Measurements from ENCODE around the gene DIP2A. TPM values are rescaled to one million over a fixed set of nuclear protein-coding genes. Genes with fewer than 3 reads are reported as not detected.
A peak's percentile ranks its signal among the peaks of the same experiment; 100 is the strongest.

The DIP2A gene
- total and polyA plus RNA-seq, 7 donors = 7.3 to 12.2 (median 11.0) TPM

DNA sequence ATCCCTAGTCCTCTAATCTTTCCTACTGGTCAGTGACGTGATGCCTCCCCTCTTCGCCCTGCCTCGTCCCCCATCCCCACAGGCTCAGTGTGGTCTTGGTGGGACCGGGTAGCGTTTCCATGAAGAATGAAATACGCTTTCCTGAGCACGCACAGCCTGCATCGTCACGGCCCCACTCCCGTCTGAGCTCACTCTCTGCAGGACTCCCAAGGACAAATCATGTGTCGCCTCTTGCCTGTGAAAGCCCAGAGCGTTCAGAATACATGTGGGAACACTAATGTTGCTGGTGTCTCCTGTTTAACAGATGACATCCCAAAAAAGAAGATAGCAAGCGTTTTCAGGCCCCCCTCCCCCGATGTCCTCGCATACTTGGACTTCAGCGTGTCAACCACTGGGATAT, 97.0 kb downstream of the DIP2A start:
- no peak for DNase-seq
- H3K4me3 ChIP-seq = no peak overlapping the region
- 92 to 94% (median 93%) methylated on average over 16 of the region's 16 CpGs for WGBS, 3 donors
- ATAC-seq = no peak
- no peaks in the 10 kb centered on the region for H3K27me3 ChIP-seq (ENCODE audit: insufficient read depth in 3 of 3, low read length in 2 of 3)
- H3K9me3 ChIP-seq = no peaks in the 10 kb centered on the region
- H3K4me1 ChIP-seq = no peaks in the 10 kb centered on the region
- intact Hi-C loops (cut with DNase I) = no loop called here
- H3K27ac ChIP-seq = no peak overlapping the region
- H3K36me3 ChIP-seq (ENCODE audit: insufficient read depth in 1 of 2, low read depth in 1 of 2) = peaks cover 2 to 100% of the 10 kb centered on the region in 2 donors
- TF ChIP-seq, protein P1, sequence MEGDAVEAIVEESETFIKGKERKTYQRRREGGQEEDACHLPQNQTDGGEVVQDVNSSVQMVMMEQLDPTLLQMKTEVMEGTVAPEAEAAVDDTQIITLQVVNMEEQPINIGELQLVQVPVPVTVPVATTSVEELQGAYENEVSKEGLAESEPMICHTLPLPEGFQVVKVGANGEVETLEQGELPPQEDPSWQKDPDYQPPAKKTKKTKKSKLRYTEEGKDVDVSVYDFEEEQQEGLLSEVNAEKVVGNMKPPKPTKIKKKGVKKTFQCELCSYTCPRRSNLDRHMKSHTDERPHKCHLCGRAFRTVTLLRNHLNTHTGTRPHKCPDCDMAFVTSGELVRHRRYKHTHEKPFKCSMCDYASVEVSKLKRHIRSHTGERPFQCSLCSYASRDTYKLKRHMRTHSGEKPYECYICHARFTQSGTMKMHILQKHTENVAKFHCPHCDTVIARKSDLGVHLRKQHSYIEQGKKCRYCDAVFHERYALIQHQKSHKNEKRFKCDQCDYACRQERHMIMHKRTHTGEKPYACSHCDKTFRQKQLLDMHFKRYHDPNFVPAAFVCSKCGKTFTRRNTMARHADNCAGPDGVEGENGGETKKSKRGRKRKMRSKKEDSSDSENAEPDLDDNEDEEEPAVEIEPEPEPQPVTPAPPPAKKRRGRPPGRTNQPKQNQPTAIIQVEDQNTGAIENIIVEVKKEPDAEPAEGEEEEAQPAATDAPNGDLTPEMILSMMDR (IDR thresholded peaks at IDR 0.05) = no peak

DNA sequence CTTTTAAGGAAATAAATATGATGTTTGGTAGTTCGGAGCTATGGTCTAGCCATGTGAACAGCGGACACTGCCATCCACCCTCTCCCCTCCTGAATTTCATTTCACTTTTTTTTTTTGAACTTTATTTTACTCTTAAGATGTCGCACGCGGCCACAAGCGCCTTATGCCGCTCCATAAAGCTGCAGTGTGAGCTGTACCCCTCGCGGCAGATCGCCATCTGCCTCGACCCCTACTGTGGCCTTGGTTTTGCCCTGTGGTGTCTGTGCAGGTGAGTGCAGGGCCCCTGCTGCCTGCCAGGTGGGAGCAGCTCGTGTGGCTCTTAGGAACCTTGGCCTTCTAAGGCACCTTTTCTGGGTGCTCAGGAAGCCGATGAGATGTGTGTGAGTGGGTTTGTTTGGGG, 98.1 kb downstream of the DIP2A start:
- intact Hi-C loops (cut with DNase I) = no loop called here
- H3K9me3 ChIP-seq = no peaks in the 10 kb centered on the region
- no peaks in the 10 kb centered on the region for H3K4me1 ChIP-seq
- no peak overlapping the region for H3K27ac ChIP-seq
- DNase-seq = no peak
- no peak overlapping the region for H3K4me3 ChIP-seq
- H3K27me3 ChIP-seq (ENCODE audit: insufficient read depth in 3 of 3, low read length in 2 of 3) = no peaks in the 10 kb centered on the region
- WGBS, 3 donors = 93 to 96% (median 96%) methylated on average over 13 of the region's 13 CpGs
- peaks cover 2 to 100% of the 10 kb centered on the region in 2 donors for H3K36me3 ChIP-seq (ENCODE audit: insufficient read depth in 1 of 2, low read depth in 1 of 2)
- TF ChIP-seq, protein P1 (IDR thresholded peaks at IDR 0.05) = no peak
- ATAC-seq = no peak

DNA sequence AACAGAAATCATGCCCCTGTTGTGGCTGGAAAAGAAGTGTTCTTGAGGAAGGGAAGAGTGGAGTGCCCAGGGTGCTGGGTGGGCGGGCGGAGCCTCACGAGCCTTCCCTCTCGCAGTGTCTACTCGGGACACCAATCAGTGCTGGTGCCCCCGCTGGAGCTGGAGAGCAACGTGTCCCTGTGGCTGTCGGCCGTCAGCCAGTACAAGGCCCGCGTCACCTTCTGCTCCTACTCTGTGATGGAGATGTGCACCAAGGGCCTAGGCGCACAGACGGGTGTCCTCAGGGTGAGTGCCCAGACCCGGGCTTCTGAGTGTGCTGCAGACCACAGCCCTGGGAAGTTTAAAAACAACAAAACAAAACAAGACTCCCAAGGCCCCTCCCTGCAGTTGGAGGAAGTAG, 98.8 kb downstream of the DIP2A start:
- ATAC-seq (no peak), DNase-seq (no peak)
- TF ChIP-seq, protein P1 (IDR thresholded peaks at IDR 0.05) = no peak
- H3K9me3 ChIP-seq = no peaks in the 10 kb centered on the region
- intact Hi-C loops (cut with DNase I) = no loop called here
- H3K4me3 ChIP-seq = no peak overlapping the region
- 90 to 91% (median 90%) methylated on average over 14 of the region's 14 CpGs for WGBS, 3 donors
- H3K4me1 ChIP-seq = no peaks in the 10 kb centered on the region
- no peak overlapping the region for H3K27ac ChIP-seq
- no peaks in the 10 kb centered on the region for H3K27me3 ChIP-seq (ENCODE audit: insufficient read depth in 3 of 3, low read length in 2 of 3)
- H3K36me3 ChIP-seq (ENCODE audit: insufficient read depth in 1 of 2, low read depth in 1 of 2) = peaks cover 2 to 100% of the 10 kb centered on the region in 2 donors

DNA sequence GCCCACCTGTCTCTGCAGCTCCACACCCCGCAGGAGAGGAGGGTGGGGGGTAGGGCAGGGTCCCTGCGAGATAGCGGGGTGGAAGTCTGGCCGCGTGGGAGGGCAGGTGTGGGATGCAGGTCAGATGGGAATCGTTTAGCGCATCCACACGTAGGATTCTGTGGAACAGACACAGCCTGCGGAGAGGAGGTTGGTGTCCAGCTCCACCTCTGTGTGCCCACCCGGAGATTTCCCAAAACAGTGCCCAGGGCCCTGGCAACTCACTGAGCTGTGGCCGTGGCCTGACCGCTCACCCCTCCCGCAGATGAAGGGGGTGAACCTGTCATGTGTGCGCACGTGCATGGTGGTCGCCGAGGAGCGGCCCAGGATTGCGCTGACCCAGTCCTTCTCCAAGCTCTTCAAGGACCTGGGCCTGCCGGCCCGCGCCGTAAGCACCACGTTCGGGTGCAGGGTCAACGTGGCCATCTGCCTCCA, 99.3 kb downstream of the DIP2A start:
- DNase-seq (peak in 1 of 2 donors; percentile 42), ATAC-seq (no peak)
- WGBS, 3 donors = 93 to 96% (median 93%) methylated on average over 25 to 26 of the region's 26 CpGs
- no peaks in the 10 kb centered on the region for H3K27me3 ChIP-seq (ENCODE audit: insufficient read depth in 3 of 3, low read length in 2 of 3)
- H3K36me3 ChIP-seq (ENCODE audit: insufficient read depth in 1 of 2, low read depth in 1 of 2) = peaks cover 2 to 100% of the 10 kb centered on the region in 2 donors
- no peaks in the 10 kb centered on the region for H3K4me1 ChIP-seq
- intact Hi-C loops (cut with DNase I) = no loop called here
- no peak overlapping the region for H3K27ac ChIP-seq
- no peak overlapping the region for H3K4me3 ChIP-seq
- TF ChIP-seq, protein P1 (IDR thresholded peaks at IDR 0.05) = no peak
- H3K9me3 ChIP-seq = no peaks in the 10 kb centered on the region
